ENCODE results near the gene EIF2A.
"Not testable (repeated sequence)": the region's sequence is repeated elsewhere in the genome, so short reads cannot be mapped to it uniquely, and the experiment has no call there.

EIF2A gene

DNA sequence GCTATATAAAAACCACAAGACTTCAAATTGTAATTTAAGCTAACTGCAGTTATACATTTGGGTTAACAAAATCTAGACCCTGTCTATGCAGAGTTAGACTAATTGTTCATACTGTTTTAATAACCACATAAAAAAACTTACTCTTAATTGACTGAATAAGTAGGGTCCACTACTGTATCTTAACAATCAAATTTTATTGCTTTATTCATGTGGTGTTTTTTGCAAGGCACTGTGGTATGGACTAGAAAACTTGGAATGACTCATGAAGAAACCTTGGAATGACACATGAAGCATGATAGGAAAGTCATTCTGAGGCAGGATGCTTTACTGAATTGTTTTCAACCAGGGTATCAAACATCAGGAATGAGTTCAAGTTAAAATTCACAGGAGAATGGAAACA lies 2.5 kb upstream of the EIF2A start:
- no peak for DNase-seq

DNA sequence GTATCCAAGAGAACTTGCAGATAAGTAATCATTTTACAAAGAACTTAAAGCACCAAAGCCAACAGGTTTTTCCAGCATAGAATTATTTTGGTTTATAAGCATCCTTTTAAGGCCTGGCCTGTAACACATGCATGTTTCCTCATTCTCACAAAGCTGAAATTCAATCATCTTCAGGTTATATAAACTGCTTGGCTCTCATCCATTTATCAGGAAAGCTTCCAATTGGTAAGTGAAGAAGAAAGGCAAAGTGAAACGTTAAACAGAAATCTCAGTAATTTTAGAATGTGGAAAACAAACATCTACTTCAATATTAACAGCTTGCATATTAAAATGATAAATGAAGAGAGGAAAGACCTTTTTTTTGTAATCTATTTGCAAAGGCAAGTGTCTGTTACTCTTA lies 1.9 kb upstream of the EIF2A start:
- no peak for DNase-seq

DNA sequence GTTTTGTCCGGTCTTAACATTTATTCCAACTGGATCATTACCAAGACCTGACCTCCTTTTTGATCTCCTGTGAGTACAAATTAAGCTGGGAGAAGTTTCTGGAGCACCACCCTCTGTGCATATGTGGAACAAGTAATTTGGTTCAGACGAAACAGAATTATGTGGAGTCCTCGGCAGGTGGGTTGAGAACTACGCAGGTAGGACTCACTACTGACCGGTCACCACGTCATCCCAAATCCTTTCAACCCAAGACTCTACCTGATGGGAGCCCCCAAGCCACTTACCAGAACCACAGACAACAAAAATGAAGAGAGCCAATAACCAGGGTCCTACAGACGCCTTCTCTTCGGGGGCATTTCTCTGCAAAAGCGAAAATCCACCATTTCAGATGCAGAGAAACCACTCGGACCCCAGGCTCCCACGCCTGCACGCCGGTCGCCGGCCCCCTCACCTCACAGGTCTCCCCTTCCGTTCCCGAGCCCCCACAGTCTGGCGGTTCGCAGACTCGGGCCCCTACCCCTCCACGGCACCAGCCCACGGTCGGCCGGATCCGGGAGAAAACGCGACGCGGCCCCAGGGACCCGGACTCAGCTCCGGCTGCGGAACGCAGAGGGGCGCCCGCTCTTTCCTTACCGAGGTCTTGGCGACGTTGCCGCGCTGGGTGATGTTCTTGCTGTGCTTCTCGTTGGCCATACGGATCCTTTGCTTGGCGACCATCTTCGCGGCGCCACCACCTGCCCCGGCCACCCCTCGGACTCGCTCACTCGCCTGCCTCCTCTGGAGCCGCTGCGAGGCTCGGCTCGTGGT lies 965 bp upstream of the EIF2A start:
- DNase-seq: peak; percentile 44

DNA sequence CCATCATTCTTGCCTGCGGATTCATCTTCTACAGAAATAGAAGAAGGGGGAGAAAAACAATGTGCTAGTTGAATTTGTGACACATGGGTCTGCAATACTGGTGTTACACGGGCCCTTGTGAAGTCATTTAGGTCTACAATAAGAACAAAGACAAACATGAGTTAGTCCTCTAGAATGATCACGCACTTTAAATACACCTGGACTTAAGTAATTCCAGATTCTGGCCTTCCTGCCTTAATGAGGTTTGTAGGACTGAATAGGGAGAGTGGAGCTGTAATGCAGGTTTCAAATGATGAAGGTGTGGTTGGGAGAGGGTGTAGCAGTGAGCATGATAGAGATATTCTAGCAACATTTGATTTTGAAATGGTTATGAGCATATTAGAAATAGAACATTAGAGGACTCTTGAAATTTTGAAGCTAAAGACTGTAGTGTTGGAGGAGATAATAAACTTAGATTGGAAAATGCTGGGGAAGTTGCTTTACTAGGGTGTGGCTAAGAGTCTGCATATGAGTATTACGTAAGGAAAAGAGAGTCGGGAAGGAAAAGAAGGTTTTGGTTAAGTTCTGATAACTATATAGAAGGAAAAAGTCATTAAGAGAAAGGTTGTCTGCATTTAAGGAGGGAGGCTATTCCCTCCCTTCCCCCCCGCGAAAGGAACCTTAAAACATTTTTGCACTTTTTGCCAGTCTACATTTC lies 606 bp downstream of the EIF2A start:
- no peak for DNase-seq

DNA sequence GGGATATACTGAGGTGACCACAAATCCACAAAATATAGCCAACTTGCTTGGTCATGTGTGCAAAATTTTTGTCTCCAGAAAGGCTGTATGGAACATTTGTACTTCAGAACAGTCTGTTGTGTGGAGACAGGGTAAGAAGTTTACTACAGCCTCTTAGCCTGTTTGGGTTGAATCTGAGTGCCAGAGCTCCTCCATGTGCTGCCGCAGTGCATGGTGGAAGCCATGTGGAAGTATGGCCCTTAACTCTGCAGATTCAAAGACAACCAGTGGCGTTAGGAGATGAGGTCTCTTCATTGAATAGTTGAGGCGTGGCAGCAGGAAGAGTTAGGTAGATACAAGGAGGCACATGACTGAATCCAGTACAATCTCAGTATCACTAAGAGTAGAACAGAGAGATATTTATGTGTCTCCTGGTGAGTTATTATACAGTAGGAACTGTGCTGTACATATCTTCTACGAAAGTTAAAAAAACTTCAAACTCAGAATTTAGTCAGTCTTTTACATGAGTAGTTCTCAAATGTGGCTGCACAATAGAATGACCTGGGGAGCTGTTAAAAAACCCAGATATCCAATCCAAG lies 9.4 kb downstream of the EIF2A start:
- DNase-seq: no peak

DNA sequence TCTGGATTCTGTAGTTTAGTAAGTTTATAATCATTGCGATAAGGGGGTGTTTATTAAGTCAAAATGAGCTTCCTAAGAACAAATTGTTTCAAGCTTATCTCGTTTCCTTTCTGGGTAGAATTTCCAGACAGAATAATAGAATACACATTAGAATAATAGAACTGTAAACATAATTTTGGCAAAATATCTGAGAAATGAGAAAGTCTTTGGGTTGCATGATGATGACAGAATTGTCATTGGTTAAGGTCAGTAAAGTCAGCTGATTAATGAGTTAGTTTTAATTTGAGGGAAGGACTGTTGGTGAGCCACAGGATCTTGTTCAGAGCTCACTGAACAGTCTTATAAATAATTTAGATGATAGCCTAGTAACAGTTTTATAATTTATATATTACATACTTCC lies 10.2 kb downstream of the EIF2A start:
- no peak for DNase-seq

DNA sequence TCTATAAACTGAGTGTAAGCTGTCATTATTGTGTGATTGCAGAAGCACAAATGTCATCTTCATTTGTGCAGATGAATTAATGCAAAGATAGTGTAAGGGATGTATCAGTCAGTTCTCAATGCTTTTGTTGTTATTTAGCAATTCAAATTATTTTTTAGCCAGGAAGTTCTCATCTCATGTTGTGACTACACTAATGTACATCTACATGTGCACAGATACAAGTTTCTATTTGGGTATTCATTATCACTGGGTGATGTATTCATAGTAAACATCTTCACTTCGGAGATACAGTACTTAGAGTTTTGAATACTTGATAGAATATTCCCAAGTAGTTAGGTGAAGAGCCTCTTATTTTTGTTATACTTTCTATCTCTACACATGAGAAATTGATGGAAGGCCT lies 11.1 kb downstream of the EIF2A start:
- no peak for DNase-seq

DNA sequence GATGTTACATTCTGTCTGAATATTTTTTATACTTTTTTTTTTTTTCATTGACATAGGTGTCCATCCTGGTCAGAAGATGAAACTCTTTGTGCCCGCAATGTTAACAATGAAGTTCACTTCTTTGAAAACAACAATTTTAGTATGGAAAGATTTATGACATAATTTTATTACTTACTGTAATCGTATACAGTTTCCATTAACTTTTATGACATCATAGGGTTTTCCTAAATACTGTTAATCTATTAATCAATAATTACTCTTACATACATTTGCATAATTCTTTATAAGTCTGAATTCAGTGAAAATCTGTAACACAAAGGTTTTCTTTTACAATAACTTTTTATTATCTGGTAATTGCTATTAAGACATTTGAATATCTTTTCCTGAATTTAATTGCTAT lies 17.7 kb downstream of the EIF2A start:
- no peak for DNase-seq

DNA sequence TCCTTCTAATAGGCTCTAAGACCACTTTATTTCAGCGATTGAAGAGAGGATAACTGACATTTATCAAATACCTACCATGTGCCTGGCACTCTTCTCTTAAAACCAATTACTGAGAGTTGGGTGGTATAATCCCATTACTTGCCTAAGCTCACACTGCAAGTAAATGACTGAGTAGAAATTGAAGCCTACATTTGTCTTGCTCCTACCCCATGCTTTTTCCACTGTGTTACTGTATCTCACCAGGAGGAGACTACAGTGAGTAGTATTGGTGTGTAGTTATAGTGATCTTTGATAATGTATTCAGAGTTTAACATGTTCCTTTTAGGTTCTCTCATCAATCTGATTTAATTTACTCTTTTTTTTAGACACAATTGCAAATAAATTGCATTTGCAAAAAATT lies 20.7 kb downstream of the EIF2A start:
- DNase-seq: no peak

DNA sequence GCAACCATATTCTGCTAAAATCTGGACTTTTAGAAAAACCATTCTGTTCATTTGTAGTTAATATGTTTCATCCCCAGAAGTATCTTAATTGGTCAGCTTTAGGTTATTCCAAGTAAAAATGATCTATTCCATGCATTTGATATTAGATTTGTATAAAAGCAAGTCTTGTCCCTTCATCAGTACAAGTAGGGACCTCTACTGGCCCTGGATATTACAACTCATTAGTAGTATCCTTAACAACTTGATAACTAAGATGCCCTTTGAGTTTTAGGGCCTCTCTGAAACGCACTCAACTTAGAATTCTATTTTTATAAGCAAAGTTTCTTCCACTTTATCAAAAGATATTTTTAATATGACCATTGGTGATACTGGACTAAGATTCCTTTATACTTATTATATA lies 31.3 kb downstream of the EIF2A start:
- no peak for DNase-seq

DNA sequence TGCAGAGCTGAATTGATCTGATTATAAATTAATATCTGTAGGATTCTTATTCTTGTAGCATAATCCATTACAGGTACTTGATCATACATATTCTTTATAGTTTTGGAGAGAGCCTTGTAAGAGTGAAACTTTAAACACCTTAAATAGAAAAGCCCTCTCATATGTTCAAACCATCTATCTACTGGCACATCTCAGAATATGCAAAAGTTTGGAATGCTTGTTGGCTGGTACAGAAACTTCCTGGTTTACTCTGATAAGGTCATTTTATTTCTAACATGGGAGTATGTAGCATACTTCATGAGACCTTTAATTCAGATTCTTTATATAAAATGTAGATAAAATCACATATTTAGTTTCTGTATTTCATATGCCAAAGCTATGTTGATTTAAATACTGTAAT lies 34.6 kb downstream of the EIF2A start:
- DNase-seq: no peak

DNA sequence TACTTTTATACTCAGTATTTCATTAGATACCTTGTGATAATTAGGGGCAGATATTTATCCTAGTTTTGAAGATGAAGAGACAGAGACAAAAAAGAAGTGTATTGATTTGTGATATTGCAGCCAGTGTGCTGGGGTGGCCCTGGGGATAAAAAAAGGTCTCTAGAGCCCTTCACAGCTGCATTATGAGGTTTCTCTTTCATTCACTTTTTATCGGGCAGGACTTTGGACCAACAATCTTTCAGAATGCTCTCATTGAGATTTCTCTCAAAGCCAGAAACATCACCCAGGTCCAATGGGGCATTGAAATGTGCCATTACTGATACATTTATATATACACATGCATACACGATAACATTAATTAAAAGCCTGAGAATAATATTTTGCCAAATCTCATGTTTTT lies 36.0 kb downstream of the EIF2A start:
- DNase-seq: no peak

DNA sequence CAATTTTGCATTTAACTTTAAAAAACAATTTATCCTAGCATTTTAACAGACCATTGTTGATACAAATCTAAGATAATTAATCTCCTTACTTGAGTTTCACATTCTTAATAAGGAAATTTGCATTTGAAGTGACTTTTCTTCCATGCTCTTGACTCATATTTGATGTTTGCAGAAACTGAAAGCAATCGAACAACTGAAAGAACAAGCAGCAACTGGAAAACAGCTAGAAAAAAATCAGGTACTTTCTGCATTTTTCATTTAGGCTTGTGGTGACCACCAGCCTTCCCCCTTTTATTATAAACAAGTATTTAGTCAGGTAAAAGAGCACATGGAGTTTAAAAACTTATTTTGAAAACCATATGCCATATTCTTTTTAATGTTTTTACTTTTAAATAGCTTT lies 36.4 kb downstream of the EIF2A start:
- no peak for DNase-seq

DNA sequence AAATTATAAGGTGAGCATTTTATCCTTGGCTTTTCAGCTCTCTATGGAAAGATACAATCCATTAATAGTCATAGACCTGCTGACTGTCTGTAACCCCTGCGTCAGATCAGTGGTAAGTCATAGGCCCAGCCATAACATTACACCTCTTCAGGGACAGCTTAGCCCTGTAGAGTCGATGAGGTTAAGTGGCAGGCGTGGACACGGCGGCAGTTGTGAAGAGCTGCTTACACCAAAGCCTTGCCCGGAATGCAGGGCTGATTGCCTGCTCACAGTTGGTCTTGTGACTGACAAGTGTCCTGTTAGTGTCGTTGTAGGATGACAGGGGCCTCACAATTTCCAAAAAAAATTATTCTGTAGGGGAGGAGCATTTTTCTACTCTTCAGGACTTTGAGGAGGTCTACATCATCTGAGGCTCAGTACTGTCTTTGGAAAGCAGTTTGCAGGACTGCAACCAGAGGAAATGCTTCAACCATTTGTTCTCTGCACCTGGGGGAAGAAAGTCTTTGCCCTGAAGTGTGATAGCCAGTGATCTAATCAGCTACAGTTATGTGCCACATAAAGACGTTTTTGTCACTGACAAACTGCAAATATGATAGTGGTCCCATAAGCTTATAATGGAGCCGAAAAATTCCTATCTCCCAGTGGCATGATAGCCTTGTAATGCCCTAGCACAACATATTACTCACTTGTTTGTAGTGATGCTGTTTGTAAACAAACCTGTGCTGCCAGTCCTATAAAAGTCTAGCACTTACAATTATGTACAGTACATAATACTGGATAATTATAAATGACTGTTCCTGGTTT lies 41.6 kb downstream of the EIF2A start:
- DNase-seq: no peak

DNA sequence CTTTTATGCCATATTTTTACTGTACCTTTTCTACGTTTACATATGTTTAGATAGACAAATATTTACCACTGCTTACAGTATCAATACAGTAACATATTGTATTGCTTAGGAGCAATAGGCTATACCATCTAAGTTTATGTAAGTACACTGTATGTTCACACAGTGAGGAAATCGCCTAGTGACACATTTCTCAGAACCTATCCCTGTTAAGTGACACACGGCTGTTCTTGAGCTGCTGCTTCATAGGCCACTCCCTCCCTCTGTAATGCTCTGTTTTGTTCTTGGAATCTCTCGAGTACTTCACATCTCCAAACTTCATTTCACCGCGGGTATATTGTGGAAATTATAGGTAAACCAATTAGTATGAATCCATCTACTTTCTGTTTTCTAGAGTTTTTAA lies 43.2 kb downstream of the EIF2A start:
- DNase-seq: no peak

DNA sequence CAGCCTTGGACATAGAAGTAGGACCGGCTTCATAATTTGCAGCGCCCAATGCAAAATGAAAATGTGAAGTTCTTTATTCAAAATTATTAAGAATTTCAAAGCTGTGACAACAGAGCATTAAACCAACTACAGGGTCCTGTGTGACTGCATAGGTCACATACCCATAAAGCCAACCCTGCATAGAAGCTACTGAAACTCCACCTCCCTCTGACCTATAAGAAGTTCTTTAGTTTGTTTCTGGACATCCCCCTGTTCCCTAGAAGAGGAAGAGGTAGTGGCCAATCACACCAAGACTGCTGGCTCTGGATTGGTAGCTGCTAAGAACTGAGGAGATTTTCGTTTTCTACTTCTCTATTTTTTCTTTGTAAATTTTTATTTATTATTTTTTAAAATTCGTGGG lies 47.6 kb downstream of the EIF2A start:
- no peak for DNase-seq

DNA sequence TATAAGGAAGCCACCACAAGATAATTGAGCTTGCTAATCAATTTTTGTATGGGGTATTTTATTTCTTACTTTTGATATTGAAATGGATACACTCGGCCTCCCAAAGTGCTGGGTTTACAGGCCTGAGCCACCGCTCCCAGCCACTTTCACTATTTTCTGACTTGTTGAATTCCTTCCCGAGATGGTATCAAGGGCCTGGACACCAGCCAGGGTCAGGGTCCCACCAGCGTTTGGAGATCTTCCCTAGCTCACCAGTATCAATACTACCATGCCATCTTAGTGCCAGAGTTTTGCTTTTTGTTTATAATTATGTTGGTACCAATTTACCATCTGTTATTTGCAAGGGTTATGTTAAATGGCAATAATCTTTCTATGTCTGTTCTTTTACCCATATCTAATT lies 51.1 kb downstream of the EIF2A start:
- no peak for DNase-seq

DNA sequence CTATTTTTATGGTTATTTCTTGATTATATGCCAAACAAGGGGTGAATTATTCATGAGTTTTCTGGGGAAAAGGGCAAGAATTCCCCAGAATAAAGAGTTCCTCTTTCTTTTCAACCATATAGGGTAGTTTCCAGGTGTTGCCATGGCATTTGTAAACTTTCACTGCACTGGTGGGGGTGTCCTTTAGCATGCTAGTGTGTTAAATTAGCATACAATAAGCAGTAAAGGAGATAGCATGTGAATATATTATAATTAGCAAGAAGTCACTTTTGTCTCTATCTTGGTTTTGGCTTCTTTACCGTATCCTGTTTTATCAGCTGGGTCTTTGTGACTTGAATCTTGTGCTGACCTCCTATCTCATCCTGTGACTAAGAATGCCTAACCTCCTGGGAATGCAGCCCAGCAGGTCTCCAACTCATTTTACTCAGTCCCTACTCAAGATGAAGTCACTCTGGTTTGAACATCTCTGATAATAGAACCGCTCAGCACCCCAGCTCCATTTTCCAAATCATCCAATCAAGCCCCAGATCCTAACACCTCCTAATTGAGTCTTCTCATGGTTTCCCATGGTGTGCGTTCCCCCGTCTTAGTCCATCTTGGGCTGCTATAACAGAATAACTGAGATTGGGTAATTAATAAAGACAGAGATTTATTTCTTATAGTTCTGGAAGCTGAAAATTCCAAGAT lies 53.2 kb downstream of the EIF2A start:
- no peak for DNase-seq

DNA sequence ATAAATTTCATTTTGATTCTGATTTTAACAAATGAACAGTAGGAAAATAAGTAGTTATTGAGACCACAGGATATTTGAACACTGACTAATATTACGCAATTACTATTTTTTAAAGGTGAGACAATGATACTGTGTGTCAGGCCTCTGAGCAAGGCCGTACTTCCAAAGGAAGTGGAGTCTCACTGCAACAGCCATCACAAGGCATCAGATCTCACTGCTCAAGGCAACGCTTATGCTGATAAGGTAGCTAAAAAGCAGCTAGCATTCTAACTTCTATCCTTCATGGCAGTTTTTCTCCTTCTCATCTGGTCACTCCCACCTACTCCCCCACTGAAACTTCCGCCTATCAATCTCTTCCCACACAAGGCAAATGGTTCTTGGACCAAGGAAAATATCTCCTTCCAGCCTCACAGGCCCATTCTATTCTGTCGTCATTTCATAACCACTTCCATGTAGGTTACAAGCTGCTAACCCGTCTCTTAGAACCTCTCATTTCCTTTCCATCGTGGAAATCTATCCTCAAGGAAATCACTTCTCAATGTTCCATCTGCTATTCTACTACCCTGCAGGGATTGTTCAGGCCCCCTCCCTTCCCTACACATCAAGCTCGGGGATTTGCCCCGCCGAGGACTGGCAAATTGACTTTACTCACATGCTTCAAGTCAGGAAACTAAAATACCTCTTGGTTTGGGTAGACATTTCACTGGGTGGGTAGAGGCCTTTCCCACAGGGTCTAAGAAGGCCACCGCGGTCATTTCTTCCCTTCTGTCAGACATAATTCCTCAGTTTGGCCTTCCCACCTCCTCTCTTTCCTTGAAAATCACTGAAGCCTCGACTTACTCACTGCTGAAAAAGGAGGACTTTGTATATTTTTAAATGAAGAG lies 54.3 kb downstream of the EIF2A start:
- DNase-seq: not testable (repeated sequence)

DNA sequence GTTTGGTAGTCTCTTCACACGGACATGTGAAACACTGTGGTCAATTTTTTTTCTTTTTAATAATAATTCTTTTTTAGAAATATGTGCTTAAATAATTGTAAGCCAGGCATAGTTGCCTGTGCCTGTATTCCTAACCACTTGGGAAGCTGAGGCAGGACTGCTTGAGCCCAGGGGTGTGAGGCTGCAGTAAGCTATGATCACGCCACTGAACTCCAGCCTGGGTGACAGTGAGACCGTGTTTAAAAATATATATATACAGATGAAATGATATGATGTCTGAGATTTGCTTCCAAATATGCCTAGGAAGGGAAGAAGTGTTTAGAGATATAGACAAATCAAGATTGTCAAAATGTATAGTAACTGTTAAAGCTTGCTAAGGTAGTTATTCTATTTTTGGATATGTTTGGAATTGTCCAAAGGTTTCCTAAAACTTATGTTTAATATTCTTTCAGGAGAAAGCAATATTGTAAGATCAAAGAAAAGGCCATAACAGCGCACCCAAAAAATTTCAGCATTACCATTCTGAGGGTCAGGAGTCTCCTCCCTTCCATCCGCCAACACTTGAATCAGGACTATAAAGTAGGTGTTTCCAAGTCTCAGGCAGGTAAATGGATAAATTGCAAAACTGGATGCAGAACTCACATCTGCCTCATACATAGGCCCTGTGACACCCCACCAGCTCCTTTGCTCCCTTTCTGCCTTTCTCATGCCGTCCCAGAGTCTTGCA lies 56.0 kb downstream of the EIF2A start:
- no peak for DNase-seq
